Breast epithelium (tissue), 4 donors: ENCODE data around the gene HVCN1. TPM values are rescaled to one million over a fixed set of nuclear protein-coding genes. Genes with fewer than 3 reads are reported as not detected.

ENCODE experiments used
- DNase-seq, 2 donors: peaks; one replicate each; pipeline ENCODE4 v3.0.0-alpha.2; 2019; ENCODE audit warnings: low spot score in 2 of 2
- H3K27ac ChIP-seq, 2 donors: fragments of 200-600 bp; sonication (generic) in 1 of 2; one replicate each; pipeline ENCODE4 v1.5.1; 2016 to 2019; ENCODE audit warnings: mild to moderate bottlenecking in 1 of 2
- H3K27me3 ChIP-seq, 2 donors: fragments of 200-600 bp; sonication (generic) in 1 of 2; one replicate each; pipeline versions ENCODE4 v1.5.1 to v1.6.0; 2017 to 2019; ENCODE audit warnings: control low read depth in 1 of 2, mild to moderate bottlenecking in 1 of 2
- H3K36me3 ChIP-seq: fragments of 200-600 bp; one replicate; pipeline ENCODE4 v1.5.1; 2019
- H3K4me1 ChIP-seq, 2 donors: fragments of 200-600 bp; sonication (generic); one replicate each; pipeline ENCODE4 v1.5.1; 2016 to 2019; ENCODE audit warnings: control low read depth in 1 of 2
- H3K4me3 ChIP-seq, 3 donors: fragments of 200-600 bp; sonication (generic); 1 replicate in 2 of 3; 2 replicates in 1 of 3; pipeline ENCODE4 v1.5.1; 2016 to 2019; ENCODE audit warnings: mild to moderate bottlenecking in 3 of 3, moderate library complexity in 2 of 3
- H3K9me3 ChIP-seq, 2 donors: fragments of 200-600 bp; sonication (generic) in 1 of 2; one replicate each; pipeline ENCODE4 v1.5.1; 2016 to 2019; ENCODE audit warnings: control low read depth in 1 of 2
- CTCF ChIP-seq, 3 donors: fragments of 450-650 bp; IDR thresholded peaks; one replicate each; pipeline ENCODE4 v1.5.1; 2016 to 2017; ENCODE audit warnings: antibody characterized with exemption in 3 of 3, mild to moderate bottlenecking in 3 of 3, moderate library complexity in 3 of 3
- POLR2A ChIP-seq: fragments of 450-650 bp; IDR thresholded peaks from one replicate; pipeline ENCODE4 v1.6.1; 2016; ENCODE audit warnings: antibody characterized with exemption, mild to moderate bottlenecking, moderate library complexity
- POLR2AphosphoS5 ChIP-seq, 3 donors: sonication (generic); formaldehyde crosslinking; IDR thresholded peaks; one replicate each; pipeline ENCODE4 v1.6.1; 2017; ENCODE audit warnings: antibody characterized with exemption in 3 of 3
- intact Hi-C: fragments of 100-400 bp; cut with DNase I; formaldehyde crosslinking; loops from one replicate; pipeline ENCODE4 v1.15.1; 2023; ENCODE audit warnings: low total_unique reads
- total RNA-seq, 3 donors: library from RNA; depleted of rRNA; stranded (reverse); fragments of >200 nt; gene quantifications; one replicate each; pipeline ENCODE4 v1.1.0, GENCODE V29; 2016

HVCN1 gene
- total RNA-seq, 3 donors from 2014 or later, result 2.6 to 16.6 (median 7.6) TPM

DNA sequence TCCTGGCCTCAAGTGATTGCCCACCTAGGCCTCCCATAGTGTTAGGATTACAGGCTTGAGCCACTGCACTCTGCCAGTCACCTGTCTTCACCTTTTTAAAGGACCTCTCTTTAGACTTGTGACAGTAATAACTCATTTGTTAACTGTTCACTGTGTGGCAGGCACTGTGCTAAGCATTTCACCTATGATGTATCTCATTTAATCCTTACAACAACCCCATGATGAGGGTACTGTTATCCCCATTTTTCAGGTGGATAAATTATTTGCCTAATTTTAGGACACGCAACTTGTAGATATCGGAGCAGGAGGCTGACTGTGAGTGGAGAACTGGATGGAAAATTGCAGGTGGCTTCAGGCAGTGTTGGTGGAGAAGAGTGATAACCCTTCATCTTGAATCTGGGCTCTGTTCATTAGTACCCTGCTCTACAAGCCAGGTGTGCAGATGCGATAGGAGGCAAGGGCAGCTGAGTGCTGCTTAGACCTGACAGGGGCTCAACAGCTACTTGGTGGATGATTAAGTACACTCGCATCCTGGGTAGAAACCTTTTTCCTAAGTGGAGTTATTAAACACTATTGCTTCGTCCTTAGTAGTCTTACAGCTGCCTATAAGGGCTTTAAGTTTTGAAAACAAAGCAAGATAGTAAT, 72.3 kb downstream of the HVCN1 start:
- DNase-seq, result no peak
- H3K4me1 ChIP-seq, result peaks cover 0 to 3% of the 10 kb centered on the region in 2 donors
- no peaks in the 10 kb centered on the region for H3K9me3 ChIP-seq
- H3K27me3 ChIP-seq, result no peaks in the 10 kb centered on the region
- H3K36me3 ChIP-seq, result no peaks in the 10 kb centered on the region
- no peak overlapping the region for H3K27ac ChIP-seq
- no peak for TF ChIP-seq CTCF (IDR thresholded peaks at IDR 0.05)
- no peak for TF ChIP-seq POLR2AphosphoS5 (IDR thresholded peaks at IDR 0.05)
- no peak for TF ChIP-seq POLR2A
- H3K4me3 ChIP-seq, result no peak overlapping the region
- intact Hi-C loops, result no loop called here

DNA sequence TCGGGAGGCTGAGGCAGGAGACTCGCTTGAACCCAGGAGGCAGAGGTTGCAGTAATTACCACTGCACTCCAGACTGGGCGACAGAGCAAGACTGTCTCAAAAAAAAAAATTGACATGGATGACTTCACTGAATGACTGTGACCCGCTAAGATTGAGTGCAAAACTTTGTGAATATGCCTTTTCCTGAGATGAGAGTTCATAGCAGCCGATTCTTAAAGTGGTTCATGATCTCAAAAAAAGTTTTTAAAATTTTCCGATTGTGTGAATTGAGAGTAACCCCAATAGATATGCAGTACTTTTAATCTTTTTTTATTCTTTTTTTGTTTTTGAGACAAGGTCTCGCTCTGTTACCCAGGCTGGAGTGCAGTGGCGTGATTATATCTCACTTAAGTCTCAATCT, 73.7 kb downstream of the HVCN1 start:
- no peaks in the 10 kb centered on the region for H3K36me3 ChIP-seq

DNA sequence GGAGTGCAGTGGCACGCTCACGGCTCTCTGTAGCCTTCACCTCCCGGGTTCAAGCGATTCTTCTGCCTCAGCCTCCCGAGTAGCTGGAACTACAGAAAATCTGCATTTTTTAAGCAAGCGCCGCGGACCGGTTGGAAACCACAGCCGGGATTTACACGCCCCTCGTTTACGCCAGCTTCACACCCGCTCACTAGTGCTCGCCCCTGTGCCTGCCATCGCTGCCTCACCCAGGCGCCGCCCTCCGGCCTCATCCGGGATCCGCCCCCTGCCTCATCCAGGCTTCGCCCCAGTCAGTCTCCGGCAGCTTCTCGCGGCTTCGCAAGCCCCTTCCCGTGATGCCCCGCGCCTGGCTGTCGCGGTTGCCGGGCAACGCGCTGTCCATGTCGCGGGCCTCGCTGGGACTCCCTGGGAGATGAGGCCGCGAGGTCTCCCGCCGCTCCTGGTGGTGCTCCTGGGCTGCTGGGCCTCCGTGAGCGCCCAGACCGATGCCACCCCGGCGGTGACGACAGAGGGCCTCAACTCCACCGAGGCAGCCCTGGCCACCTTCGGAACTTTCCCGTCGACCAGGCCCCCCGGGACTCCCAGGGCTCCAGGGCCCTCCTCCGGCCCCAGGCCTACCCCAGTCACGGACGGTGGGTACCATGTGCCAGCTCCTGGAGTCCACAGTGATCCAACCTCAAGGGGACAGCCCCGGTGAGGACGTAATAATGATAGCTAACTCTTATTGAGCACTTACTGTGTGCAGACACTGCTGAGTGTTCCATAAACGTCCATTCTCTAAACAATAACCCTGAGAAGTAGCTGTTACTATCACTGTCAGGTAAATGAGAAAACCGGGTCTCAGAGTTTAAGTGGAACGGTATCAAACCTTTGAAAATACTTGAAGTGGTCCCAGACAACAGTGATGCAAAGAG, 74.9 kb downstream of the HVCN1 start, which contains the start of gene TCTN1:
TSS of gene TCTN1 (plus strand) at position 359 of the 914 bp plus-strand sequence. CDS start at position 413, 54 bp downstream.
- Histone ChIP-seq H3K4me3 (peak within 1 kb of the TSS; percentile 69 to 80 (median 71)), H3K9me3 (no peaks in the 10 kb centered on the region), H3K27me3 (no peaks in the 10 kb centered on the region), H3K36me3 (no peaks in the 10 kb centered on the region), H3K4me1 (peaks cover 0 to 3% of the 10 kb centered on the region in 2 donors), H3K27ac (peak within 1 kb of the TSS; percentile 83 to 87)
- peak; percentile 93 to 96 for DNase-seq
- TF ChIP-seq POLR2A, result peak; percentile 17
- peak in 1 of 3 donors; percentile 12 for TF ChIP-seq CTCF (IDR thresholded peaks at IDR 0.05)
- peak in 2 of 3 donors; percentile 37 to 71 for TF ChIP-seq POLR2AphosphoS5 (IDR thresholded peaks at IDR 0.05)
- intact Hi-C loops, result no loop called here

More for the DNA sequence above, 73.7 kb downstream of the HVCN1 start:
- Histone ChIP-seq H3K4me3 (no peak overlapping the region), H3K4me1 (peaks cover 0 to 3% of the 10 kb centered on the region in 2 donors), H3K27me3 (no peaks in the 10 kb centered on the region), H3K27ac (no peak overlapping the region), H3K9me3 (no peaks in the 10 kb centered on the region)
- intact Hi-C loops, result no loop called here
- no peak for DNase-seq
- TF ChIP-seq CTCF (IDR thresholded peaks at IDR 0.05), result no peak
- no peak for TF ChIP-seq POLR2AphosphoS5 (IDR thresholded peaks at IDR 0.05)
- TF ChIP-seq POLR2A, result no peak

- Histone ChIP-seq H3K4me3 (peak overlapping the region; percentile 69 to 80 (median 71)), H3K9me3 (no peaks in the 10 kb centered on the region), H3K36me3 (no peaks in the 10 kb centered on the region), H3K27me3 (no peaks in the 10 kb centered on the region), H3K4me1 (peaks cover 0 to 3% of the 10 kb centered on the region in 2 donors), H3K27ac (peak overlapping the region; percentile 10 to 83)
- TF ChIP-seq POLR2AphosphoS5 (IDR thresholded peaks at IDR 0.05), result no peak
- TF ChIP-seq POLR2A, result no peak
- no peak for TF ChIP-seq CTCF (IDR thresholded peaks at IDR 0.05)
- intact Hi-C loops, result no loop called here
- no peak for DNase-seq
These were observed 75.7 kb downstream of the HVCN1 start for GRCh38 chr12:110613071-110613770.
